D341Med (cell line): ENCODE data around the gene PLEKHG7.

Source experiments
- DNase-seq: peaks from one replicate; pipeline ENCODE4 v3.0.0; 2012; ENCODE audit warnings: low spot score

PLEKHG7 gene

DNA sequence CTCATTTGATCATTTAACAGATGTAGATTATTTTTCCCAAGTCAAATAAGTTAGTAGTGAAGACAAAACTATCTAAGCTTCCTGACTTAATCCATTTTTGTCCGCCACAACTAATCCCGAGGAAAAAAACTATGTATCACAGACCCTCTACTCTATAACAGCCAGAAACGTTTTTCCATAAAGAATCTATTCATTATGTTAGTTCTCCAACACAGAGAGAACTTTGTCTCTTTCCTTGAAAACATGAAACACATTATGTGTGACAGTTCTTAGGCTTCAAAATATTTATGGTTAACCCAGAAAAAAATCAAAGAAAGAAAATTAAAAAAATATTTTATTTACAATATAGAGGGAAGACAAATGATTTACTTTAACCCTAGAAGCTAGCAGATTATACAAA, 100.1 kb downstream of the PLEKHG7 start:
- no peak for DNase-seq

DNA sequence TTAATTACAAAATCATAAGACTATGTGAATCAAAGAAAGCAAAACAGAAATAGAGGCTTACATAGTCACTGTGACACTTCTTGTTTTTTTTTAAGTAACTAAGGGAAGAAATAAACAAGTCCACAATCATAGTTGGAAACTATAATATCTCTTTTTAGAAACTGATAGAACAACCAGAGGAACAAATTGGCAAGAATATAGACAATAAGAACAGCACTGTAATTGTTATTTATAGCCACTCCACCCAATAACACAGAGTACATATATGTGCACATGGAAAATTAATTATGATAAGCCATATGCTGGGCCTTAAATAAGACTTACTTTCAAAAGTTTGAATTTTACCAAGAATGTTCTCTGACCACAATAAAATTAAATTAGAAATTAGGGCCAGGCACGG, 101.1 kb downstream of the PLEKHG7 start:
- DNase-seq: no peak

DNA sequence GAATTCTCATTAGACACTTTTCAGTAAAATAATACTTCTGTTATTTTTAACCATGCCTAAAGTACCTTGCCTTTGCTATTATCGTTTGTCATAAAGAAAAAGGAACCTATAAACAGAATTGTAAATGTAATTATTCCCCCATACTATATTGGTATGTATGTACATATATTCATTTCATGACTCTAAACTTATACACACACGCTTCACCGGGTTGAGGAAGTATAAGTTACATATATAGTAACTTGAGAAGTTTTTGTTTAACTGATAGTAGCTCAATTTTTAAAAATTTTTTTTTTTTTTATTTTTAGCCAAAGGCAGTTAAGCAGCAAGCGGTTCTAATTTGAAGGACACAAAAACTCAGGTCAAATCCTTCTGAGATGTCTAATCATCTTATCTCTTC, 107.6 kb downstream of the PLEKHG7 start:
- no peak for DNase-seq

DNA sequence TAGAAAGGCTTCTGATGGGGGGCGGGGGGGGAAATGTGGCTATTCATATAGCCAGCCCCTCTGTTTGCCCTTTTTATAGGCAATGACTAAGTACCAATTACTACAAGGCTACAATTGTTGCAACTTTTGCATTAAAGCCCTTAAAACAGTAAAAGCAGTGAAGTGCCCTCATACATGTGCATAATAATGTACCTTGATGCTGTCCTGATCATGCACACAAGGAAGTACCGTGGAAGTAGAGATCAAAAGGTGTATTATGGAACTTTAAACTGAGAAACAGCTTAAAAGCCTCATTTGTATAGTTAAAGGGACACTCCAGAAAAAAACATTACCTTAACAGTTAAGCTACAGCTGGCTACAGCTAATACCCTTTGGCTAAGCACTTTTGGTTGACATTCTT, 111.8 kb downstream of the PLEKHG7 start:
- DNase-seq: no peak

DNA sequence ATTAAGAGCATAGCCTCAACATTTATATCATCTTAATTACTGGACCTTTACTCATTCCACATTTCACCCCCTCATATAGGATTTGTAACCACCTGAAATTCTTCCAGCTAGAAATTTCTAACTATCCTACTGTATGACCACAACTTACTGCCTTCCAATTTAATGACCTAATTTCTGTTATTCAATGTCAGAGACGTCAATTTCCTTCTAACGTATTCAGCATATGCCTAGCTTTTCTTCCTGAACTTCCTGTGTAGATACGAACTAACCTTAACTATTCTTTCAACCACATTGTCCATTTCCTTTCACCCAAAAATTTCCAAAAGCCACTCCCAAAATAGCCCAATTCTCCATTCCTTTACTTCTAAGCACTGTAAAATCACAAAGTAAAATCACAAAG, 118.4 kb downstream of the PLEKHG7 start:
- DNase-seq: no peak
